Measurements from ENCODE around the gene ZXDC.

The ZXDC gene

DNA sequence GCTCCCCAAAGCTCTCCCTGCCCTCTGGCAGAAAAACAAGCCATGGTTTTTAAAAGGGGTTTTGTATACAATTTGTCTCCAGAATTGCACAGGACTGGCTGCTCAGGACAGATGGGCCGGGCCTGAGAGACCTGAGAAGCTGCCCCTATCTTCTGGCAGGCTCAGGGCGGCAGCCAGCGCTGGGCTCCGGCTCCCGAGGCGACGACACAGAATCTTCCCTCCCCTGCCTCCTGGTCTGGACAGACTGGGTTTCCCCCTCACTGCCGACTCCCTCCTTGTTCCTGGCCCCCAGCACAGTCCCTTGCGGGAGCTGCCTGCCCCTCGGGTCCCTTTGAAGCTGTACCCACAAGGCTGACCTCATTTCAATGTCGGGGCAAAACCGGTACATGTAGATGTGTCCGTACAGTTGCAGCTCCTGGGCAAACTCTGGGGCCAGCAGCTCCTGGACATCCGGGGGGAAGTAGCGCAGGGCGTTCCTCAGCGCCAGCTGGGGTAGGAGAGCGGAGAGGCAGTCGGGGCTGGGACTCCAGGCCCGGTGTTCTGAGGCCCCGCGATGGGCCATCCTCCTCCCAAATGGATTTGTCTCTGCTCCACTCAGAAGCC, 34.7 kb upstream of the ZXDC start:
- no peak for DNase-seq

- no peak for DNase-seq
Measured at GRCh38 chr3:126509597-126510307, 34.1 kb upstream of the ZXDC start.

DNA sequence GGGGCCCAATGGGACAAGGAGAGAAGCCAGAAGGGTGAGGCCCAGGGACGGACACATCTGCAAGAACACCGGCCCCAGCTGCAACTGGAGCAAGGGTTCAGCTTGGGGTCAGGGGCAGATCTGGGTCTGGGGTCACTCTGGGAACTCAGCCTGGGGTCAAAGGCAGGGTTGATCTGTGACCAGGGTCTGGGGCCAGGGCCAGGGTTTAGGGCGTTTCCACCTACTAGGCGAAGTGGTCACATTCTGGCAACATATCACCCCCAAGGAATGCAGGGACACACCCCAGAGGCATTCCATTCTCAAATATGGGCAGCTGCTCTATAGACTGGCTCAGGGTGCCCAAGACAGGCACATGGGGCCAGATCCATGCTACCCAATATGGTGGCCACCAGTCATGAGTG, 32.9 kb upstream of the ZXDC start:
- no peak for DNase-seq

- no peak for DNase-seq
Measured at GRCh38 chr3:126507886-126508285, 32.2 kb upstream of the ZXDC start.

GRCh38 chr3:126503701-126504100, 28.0 kb upstream of the ZXDC start:
- DNase-seq: no peak

DNA sequence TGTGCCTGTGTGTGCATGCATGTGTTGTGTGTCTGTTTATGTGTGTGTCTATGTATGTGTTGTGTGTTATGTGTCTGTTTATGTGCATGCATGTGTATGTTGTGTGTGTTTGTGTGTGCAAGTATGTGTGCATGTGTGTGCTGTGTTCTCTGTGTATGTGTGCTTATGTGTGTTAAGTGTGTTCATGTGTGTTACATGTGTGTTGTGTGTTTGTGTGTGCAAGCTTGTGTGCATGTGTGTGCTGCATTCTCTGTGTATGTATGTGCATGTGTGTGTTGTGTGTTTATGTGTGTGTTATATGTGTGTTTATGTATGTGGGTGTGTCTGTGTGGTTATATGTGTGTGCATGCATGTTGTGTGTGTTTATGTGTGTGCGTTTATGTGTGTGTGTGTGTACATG, 27.0 kb upstream of the ZXDC start:
- DNase-seq: no peak

GRCh38 chr3:126501736-126502135, 26.0 kb upstream of the ZXDC start:
- DNase-seq: no peak

GRCh38 chr3:126501054-126501453, 25.4 kb upstream of the ZXDC start:
- no peak for DNase-seq

DNA sequence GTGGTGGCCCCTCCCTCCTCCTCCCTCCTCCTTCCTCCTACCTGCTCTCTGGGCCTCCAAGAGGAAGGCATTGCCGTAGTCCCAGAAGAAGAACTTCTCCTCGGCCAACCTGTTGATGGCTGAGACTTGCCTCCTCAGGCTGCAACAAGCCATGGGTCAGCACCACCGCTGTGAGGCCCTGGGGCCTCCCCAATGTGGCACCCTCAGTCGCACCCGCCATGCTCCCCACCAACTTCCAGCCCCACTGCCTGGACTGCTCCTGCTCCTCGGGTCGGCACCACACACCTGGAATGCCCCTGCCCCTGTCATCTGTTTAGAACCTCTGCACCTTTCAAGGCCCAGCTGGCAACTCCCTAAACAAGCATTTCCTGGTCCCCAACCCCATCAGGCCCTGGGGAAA, 24.3 kb upstream of the ZXDC start:
- DNase-seq: no peak

DNA sequence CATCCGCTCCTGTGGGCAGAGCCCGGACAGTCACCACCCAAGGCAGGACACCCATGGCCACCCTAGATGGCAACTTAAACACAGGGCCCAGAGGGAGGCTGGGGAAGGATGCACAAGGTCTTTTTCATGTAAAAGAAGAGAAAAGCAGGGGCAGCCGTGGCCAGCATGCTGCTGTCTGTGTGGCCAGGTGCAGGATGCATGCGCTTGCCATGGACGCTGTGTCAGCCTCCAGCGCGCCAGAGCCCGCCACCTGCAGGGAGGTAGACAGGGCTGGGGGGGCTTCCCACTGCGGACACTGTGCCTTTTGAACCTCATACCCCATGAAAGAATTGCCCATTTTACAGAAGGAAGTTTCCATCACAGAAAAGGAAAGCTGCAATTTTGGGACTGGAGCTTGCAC, 23.7 kb upstream of the ZXDC start:
- DNase-seq: no peak

DNA sequence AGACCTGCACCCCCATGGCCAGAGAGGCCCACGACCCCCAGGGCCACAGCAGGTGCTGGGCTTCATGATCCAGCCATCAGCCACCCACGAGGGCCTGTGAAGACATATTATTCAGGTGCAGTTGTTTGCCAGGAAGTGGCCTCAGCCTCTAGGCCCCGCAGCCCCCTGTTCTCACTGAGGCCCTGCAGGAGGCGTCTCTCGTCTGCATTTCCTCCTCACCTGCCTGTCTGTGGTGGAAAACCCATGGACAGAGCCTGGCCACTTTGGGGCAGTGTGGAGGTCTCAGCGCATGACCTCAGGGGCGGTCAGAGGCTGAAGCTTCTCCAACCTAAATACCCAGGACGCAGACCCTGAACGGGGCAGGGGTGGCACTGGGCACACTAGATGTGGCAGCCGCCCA, 23.2 kb upstream of the ZXDC start:
- DNase-seq: no peak

DNA sequence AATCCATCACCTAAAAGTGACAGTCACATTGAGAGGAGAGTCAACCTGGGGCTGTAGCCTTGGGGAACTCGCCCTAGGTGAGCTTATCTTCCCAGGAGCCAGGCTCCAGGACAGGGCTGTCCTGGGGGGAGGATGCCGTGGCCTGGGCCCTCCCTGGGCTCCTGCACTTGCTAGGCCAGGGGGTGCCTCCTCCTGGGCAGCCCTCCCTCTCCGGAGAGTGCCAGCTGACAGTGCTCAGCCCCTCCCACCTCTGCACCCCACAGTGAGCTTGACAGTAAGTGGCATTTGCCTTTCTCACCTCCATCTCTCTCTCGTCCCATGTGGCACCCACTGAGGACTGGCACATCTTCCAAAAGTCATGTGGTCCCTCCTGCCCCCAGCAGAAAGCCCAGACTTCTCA, 22.8 kb upstream of the ZXDC start:
- DNase-seq: no peak

GRCh38 chr3:126497956-126498355, 22.3 kb upstream of the ZXDC start:
- DNase-seq: no peak

- no peak for DNase-seq
Measured at GRCh38 chr3:126496894-126497850, 21.5 kb upstream of the ZXDC start.

GRCh38 chr3:126495786-126496185, 20.1 kb upstream of the ZXDC start:
- DNase-seq: no peak

GRCh38 chr3:126494970-126495230, 19.2 kb upstream of the ZXDC start:
- DNase-seq: no peak

- no peak for DNase-seq
Measured at GRCh38 chr3:126494204-126494969, 18.7 kb upstream of the ZXDC start.

DNA sequence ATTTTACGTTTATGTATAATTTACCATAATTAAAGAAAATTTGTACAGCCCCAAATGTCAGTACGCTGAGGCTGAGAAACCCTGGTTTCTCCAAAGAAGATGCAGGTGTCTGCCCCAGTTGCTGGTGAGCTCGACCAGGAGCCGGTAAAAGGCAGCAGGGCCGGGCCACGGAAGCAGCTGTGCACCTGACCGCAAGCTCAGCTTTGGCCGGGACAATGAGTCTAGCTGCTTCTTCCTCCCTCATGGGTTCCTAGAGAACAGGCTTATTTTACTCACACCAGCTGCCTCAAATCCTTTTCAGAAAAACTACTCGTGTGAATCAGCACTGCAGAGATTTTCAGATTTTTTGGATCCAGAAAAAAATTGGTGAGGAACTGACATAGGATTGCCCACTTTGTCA, 18.0 kb upstream of the ZXDC start:
- DNase-seq: no peak

- DNase-seq: no peak
Measured at GRCh38 chr3:126493051-126493450, 17.4 kb upstream of the ZXDC start.

DNA sequence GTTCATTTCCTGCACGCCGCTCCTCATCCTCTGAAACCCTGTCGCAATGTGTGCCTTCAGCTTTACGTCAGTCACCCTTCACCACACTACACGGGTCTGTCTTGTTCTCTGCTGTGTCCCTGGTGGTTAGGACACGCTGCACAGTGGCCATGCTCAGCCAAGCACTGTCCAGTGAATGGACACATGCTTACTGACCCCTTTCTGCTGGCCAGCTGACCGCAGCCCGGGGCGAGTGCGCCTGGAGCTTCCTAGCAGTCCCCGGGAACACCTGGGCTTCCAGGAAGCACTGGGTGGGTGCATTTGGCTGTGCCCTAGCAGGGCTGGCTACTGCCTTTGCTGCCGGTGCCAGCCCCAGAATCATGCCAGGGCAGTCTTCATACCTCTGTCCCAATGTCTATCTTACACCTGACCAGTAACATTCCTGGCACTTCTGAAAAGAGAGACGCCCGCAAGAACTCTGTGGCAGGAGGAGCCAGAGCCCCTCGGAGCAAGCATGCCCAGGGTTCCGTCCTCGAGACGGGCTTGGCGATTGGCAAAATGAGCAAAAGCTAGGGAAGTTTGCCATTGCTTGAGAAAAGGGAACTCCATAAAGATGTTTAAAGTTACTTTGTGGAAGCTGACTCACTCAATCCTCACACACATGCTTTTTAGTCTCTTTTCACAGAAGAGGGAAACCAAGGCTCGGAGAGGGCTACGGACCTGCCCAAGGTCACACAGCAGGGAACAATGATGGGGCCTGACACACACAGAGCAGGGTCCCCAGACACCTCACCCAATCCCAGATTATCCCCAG, 15.7 kb upstream of the ZXDC start:
- DNase-seq: no peak

GRCh38 chr3:126490619-126491018, 14.9 kb upstream of the ZXDC start:
- DNase-seq: no peak

DNA sequence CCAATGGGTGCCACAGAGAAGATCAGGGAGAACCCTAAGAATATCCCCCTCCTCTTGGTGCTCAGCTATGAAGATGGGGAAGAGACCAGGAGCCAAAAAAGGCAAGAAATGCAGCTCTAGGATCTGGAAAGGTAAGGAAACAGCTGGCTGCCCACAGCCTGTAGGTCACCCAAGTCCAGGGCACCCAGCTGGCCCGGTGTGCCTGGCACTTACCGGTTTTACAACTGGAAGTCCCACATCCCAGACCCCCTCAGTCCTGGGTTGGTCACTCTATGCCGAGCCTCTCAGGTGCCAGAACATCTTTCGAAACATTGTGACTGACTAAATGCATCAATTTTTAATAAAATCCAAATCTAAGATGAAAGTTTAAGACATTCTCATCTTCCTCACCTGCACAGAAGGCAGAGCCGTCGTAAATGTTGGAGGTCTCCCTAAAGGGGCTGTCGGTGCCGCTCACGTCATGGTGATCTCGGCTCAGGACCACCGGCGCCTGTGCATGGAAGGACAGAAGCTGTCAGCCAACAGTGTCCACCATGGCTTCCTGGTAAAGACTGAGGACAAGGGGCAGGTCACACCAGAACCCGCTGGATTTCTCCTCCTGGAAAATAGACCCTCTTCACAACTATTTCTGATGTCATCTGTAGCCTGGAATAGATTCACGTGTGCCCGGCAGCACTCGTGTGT, 13.3 kb upstream of the ZXDC start:
- no peak for DNase-seq
